Measurements from ENCODE around the gene SENP5.
A peak's percentile ranks its signal among the peaks of the same experiment; 100 is the strongest.
"Not testable (repeated sequence)": the region's sequence is repeated elsewhere in the genome, so short reads cannot be mapped to it uniquely, and the experiment has no call there.

Gene SENP5

GRCh38 chr3:196867507-196868296 is at the start of gene SENP5:
TSS of gene SENP5 (plus strand) at chr3:196867920. CDS start at chr3:196885182, 17,262 bp downstream.
- H3K4me3 ChIP-seq (ENCODE audit: low read depth, low read length), result peak within 1 kb of the TSS; percentile 69

- H3K4me3 ChIP-seq (ENCODE audit: low read depth, low read length), result no peak overlapping the region
These were observed 45.8 kb upstream of the SENP5 start for GRCh38 chr3:196821806-196822355.

DNA sequence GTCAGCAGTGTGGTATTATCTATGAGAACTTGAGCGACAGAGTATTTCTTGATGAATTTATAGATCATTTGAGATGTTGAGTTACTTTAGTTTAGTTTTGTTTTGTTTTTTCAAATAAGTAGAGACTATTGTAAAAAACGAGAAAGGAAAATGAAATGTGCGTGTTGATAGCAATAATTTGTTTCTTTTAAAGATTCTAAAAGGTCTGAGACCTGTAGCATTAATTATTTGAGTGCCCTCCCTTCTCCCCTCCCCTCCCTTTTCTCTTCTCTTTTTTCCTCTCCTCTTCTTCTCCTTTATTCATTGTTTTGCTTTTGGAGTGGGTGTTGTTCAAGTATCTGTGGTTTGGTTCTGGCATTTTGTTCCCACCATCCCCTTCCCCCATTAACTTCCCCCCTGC is 38.1 kb upstream of the SENP5 start:
- not testable (repeated sequence) for H3K4me3 ChIP-seq (ENCODE audit: low read depth, low read length)

- no peak overlapping the region for H3K4me3 ChIP-seq (ENCODE audit: low read depth, low read length)
These were observed 32.6 kb upstream of the SENP5 start for GRCh38 chr3:196835086-196835485.

- not testable (repeated sequence) for H3K4me3 ChIP-seq (ENCODE audit: low read depth, low read length)
These were observed 31.1 kb upstream of the SENP5 start for GRCh38 chr3:196836626-196837025.

- no peak overlapping the region for H3K4me3 ChIP-seq (ENCODE audit: low read depth, low read length)
These were observed 29.8 kb upstream of the SENP5 start for GRCh38 chr3:196837819-196838420.

DNA sequence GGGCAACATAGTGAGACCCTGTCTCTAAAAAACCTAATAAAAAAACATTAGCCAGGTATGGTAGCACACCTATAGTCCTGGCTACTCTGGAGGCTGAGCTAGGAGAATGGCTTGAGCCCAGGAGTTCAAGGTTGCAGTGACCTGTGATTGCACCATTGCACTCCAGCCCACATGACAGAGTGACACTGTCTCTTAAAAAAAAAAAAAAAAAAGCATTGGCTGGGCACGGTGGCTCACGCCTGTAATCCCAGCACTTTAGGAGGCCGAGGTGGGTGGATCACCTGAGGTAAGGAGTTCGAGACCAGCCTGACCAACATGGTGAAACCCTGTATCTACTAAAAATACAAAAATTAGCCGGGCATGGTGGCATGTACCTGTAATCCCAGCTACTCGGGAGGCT is 28.4 kb upstream of the SENP5 start:
- not testable (repeated sequence) for H3K4me3 ChIP-seq (ENCODE audit: low read depth, low read length)

DNA sequence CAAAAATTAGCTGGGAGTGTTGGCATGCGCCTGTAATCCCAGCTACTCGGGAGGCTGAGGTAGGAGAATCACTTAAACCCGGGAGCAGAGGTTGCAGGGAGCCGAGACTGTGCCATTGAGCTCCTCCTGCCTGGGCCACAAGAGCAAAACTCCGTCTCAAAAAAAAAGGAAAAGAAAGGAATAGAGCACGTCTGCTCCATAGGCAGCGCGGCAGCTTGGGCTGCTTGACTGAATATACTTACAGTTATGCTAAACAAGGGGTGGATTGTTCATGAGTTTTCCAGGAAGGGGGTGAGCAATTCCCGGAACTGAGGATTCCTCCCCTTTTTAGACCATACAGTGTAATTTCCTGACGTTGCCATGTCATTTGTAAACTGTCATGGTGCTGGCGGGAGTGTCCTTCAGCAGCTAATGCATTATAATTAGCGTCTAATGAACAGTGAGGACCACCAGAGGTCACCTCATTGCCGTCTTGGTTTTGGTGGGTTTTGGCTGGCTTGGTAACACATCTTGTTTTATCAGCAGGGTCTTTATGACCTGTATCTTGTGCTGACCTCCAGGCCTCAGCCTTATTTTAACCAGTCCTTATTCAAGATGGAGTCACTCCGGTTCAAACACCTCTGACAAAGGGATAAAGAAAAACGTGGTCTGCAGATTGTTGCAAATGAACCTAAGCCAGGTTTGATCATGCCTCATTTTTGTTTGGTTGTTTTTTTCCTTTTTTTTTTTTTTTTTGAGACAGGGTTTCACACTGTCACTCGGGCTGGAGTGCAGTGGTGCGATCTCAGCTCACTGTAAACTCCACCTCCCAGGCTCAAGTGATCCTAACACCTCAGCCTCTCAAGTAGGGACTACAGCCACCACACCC is 24.9 kb upstream of the SENP5 start:
- no peak overlapping the region for H3K4me3 ChIP-seq (ENCODE audit: low read depth, low read length)

DNA sequence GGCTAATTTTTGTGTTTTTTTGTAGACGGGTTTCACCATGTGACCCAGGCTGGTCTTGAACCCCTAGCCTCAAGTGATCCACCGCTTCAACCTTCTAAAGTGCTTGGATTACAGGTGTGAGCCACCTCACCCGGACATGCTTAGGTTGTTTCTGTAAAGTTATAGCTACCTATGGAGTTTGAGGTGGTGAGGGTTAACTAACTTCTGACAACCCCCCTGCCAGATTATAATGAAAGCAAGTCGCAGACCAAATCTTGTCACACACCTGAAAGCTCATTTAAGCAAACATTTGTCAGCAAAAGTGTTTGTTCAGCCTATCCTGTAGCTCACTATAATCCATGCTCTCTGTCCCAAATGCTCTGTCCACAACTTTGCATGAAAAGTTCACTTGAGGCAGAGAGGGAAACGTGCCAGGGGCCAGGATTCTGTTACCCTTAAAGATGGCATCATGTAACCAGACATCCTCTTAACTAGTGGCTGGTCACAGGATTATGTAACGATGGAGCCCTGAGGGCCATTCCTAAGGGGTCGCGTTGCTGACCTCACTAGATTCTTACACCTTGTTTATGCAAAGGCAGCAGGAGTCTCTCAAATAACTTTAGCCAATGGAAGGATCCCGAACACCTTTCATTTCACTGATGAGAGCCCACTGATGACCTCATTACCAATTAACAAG is 24.1 kb upstream of the SENP5 start:
- no peak overlapping the region for H3K4me3 ChIP-seq (ENCODE audit: low read depth, low read length)

- H3K4me3 ChIP-seq (ENCODE audit: low read depth, low read length), result not testable (repeated sequence)
These were observed 23.2 kb upstream of the SENP5 start for GRCh38 chr3:196844235-196845219.

DNA sequence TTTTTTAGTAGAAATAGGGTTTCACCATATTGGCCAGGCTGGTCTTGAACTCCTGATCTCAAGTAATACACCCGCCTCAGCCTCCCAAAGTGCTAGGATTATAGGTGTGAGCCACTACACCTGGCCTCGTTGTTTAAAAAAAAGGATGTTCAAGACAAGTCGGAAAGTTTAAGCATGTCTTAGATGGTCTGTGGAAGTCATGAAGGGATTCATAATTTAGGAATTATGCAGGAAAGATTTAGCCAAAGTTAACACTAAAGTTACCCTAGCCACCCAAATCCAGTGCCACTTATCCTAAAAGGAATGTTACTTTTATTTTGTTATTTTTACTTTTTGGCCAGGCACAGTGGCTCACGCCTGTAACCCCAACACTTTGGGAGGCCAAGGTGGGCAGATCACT is 19.3 kb upstream of the SENP5 start:
- H3K4me3 ChIP-seq (ENCODE audit: low read depth, low read length), result not testable (repeated sequence)

GRCh38 chr3:196849180-196849741 is 18.5 kb upstream of the SENP5 start:
- no peak overlapping the region for H3K4me3 ChIP-seq (ENCODE audit: low read depth, low read length)

DNA sequence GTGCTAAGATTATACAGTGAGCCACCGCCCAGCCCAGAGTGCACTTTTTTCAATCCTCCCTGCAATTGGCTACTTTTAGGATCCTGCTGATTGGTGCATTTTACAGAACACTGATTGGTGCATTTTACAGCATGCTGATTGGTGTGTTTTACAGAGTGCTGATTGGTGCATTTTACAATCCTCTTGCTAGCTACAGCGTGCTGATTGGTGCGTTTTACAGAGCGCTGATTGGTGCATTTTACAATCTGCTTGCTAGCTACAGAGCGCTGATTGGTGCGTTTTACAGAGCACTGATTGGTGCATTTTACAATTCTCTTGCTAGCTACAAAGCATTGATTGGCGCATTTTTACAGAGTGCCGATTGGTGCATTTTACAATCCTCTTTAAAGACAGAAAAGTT is 4.7 kb upstream of the SENP5 start:
- H3K4me3 ChIP-seq (ENCODE audit: low read depth, low read length), result not testable (repeated sequence)

DNA sequence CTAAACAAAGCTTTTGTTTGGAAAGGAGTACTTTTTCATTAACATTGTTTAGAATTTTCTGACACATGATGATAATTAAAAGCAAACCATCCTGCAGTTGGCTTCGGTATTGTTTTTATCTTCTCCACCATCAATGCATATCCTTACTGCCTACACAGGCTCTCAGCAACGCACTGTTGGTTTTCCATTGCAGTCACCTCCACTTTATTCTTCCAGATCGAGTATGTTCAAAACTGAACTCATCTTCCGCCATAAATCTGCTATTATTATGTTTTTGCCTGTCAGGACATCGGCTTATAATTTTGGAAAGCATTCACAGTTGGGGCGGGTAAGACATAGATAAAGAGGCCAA is 589 bp upstream of the SENP5 start:
- H3K4me3 ChIP-seq (ENCODE audit: low read depth, low read length), result peak overlapping the region; percentile 69

GRCh38 chr3:196868297-196868661 is 559 bp downstream of the SENP5 start:
- peak overlapping the region; percentile 69 for H3K4me3 ChIP-seq (ENCODE audit: low read depth, low read length)

DNA sequence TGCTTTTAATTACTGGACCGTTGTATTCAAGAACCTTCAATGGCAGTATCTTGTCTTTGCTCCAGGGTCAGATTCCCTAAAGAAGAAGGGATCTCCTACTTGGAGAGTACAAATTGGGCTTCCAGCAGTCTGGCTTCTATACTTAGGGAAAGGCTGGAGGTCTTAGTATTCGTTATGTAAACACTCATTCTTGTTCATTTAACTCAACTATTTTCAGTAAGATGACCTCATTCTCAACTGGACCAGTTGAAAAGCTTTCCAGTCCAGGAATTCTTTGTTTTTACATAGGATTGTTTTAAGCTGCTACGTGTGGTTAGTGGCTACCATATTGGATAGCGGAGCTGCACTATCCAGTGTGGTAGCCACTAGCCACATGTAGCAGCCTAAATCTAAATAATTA is 4.6 kb downstream of the SENP5 start:
- no peak overlapping the region for H3K4me3 ChIP-seq (ENCODE audit: low read depth, low read length)

DNA sequence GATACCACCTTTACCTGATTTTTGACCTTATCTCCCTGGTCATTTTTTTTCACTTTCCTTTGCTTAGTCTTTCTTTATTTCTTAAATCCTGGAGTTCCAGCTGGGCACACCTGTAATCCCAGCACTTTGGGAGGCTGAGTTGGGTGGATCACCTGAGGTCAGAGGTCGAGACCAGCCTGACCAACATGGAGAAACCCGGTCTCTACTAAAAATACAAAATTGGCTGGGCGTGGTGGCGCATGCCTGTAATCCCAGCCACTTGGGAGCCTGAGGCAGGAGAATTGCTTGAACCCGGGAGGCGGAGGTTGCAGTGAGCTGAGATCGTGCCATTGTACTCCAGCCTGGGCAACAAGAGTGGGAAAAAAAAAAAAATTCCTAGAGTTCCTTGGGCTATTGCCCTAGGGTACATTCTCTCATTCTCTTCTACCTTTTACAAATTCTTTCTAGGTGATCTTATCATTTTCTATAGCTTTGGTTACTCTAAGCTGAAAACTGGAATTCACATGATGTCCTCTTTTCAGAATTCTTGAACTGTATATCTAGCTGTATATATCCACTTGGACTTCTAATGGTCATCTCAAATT is 6.9 kb downstream of the SENP5 start:
- not testable (repeated sequence) for H3K4me3 ChIP-seq (ENCODE audit: low read depth, low read length)

DNA sequence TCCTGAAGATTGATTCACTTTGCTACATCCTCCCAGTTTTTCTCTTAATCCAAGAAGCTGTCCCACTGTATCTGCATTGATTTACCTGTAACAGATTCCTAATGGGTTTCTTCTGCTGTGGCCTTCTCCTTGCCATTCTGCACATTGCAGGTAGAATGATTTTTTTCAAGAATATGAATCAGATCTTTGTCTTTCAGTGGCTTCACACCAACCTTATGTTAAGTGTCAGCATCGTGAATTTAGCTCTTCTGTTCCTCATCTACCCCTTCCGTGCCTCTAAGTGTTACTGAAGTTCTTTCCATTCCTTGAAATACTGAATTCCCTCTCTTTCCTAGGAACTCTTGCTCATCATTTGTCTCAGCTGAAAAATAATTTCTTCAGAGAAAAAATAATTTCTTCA is 7.5 kb downstream of the SENP5 start:
- H3K4me3 ChIP-seq (ENCODE audit: low read depth, low read length), result no peak overlapping the region

GRCh38 chr3:196883361-196883760 is 15.6 kb downstream of the SENP5 start:
- H3K4me3 ChIP-seq (ENCODE audit: low read depth, low read length), result no peak overlapping the region
